Measurements from ENCODE around the gene ZC3H7A. TPM values are rescaled to one million over a fixed set of nuclear protein-coding genes. Genes with fewer than 3 reads are reported as not detected.

Gene ZC3H7A
- total and polyA plus RNA-seq, 2 of the 13 experiments (the other 11 are each of a cell fraction or from before 2014, with no cell fraction given): 29.2 to 36.8 TPM

GRCh38 chr16:11707679-11708197 is 89.3 kb downstream of the ZC3H7A start (continued):
- TF ChIP-seq HNF1A (IDR thresholded peaks at IDR 0.05; ENCODE audit: low read depth) (no peak), HNF1A (CRISPR knock-in tag; IDR thresholded peaks at IDR 0.05; ENCODE audit: borderline replicate concordance) (no peak), ATRX (CRISPR knock-in tag; IDR thresholded peaks at IDR 0.05; ENCODE audit: borderline replicate concordance) (no peak), ELF4 (CRISPR knock-in tag; IDR thresholded peaks at IDR 0.05; ENCODE audit: borderline replicate concordance) (no peak), FOXP1 (IDR thresholded peaks at IDR 0.05) (no peak), FOXP1 (CRISPR knock-in tag; IDR thresholded peaks at IDR 0.05) (no peak), ZBTB2 (CRISPR knock-in tag; IDR thresholded peaks at IDR 0.05; ENCODE audit: low read depth) (no peak), GTF3A (CRISPR knock-in tag; conservative IDR thresholded peaks at IDR 0.05) (no peak), NFKBIZ (CRISPR knock-in tag; IDR thresholded peaks at IDR 0.05) (no peak), THRA (CRISPR knock-in tag; IDR thresholded peaks at IDR 0.05; ENCODE audit: borderline replicate concordance) (no peak), ZNF451 (CRISPR knock-in tag; IDR thresholded peaks at IDR 0.05) (no peak), ZNF703 (CRISPR knock-in tag; IDR thresholded peaks at IDR 0.05; ENCODE audit: borderline replicate concordance) (no peak), ZNF605 (CRISPR knock-in tag; IDR thresholded peaks at IDR 0.05) (no peak), ZNF598 (CRISPR knock-in tag; IDR thresholded peaks at IDR 0.05; ENCODE audit: borderline replicate concordance) (no peak), ZNF562 (CRISPR knock-in tag; IDR thresholded peaks at IDR 0.05; ENCODE audit: borderline replicate concordance) (no peak), CHD2 (IDR thresholded peaks at IDR 0.05; ENCODE audit: low read depth, low read length) (no peak), RARG (CRISPR knock-in tag; IDR thresholded peaks at IDR 0.05; ENCODE audit: low read depth) (no peak)
- TF ChIP-seq, protein P1, sequence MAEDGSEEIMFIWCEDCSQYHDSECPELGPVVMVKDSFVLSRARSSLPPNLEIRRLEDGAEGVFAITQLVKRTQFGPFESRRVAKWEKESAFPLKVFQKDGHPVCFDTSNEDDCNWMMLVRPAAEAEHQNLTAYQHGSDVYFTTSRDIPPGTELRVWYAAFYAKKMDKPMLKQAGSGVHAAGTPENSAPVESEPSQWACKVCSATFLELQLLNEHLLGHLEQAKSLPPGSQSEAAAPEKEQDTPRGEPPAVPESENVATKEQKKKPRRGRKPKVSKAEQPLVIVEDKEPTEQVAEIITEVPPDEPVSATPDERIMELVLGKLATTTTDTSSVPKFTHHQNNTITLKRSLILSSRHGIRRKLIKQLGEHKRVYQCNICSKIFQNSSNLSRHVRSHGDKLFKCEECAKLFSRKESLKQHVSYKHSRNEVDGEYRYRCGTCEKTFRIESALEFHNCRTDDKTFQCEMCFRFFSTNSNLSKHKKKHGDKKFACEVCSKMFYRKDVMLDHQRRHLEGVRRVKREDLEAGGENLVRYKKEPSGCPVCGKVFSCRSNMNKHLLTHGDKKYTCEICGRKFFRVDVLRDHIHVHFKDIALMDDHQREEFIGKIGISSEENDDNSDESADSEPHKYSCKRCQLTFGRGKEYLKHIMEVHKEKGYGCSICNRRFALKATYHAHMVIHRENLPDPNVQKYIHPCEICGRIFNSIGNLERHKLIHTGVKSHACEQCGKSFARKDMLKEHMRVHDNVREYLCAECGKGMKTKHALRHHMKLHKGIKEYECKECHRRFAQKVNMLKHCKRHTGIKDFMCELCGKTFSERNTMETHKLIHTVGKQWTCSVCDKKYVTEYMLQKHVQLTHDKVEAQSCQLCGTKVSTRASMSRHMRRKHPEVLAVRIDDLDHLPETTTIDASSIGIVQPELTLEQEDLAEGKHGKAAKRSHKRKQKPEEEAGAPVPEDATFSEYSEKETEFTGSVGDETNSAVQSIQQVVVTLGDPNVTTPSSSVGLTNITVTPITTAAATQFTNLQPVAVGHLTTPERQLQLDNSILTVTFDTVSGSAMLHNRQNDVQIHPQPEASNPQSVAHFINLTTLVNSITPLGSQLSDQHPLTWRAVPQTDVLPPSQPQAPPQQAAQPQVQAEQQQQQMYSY (CRISPR knock-in tag; IDR thresholded peaks at IDR 0.05): no peak
- TF ChIP-seq, protein P2, sequence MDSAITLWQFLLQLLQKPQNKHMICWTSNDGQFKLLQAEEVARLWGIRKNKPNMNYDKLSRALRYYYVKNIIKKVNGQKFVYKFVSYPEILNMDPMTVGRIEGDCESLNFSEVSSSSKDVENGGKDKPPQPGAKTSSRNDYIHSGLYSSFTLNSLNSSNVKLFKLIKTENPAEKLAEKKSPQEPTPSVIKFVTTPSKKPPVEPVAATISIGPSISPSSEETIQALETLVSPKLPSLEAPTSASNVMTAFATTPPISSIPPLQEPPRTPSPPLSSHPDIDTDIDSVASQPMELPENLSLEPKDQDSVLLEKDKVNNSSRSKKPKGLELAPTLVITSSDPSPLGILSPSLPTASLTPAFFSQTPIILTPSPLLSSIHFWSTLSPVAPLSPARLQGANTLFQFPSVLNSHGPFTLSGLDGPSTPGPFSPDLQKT (CRISPR knock-in tag; IDR thresholded peaks at IDR 0.05; ENCODE audit: borderline replicate concordance): no peak

Data from HepG2 (cell line).